ENCODE data around the gene GYS1. TPM values are rescaled to one million over a fixed set of nuclear protein-coding genes. Genes with fewer than 3 reads are reported as not detected.
"Not testable (repeated sequence)": the region's sequence is repeated elsewhere in the genome, so short reads cannot be mapped to it uniquely, and the experiment has no call there.

The GYS1 gene
- total and polyA plus RNA-seq, 2 of the 8 experiments (the other 6 are each of a cell fraction or from before 2014, with no cell fraction given) = 30.0 to 38.7 TPM

GRCh38 chr19:49042177-49042576, 49.1 kb upstream of the GYS1 start (continued):
- TF ChIP-seq E2F6 (IDR thresholded peaks at IDR 0.05) (no peak), RFX5 (IDR thresholded peaks at IDR 0.05; ENCODE audit: borderline replicate concordance, low read depth, low read length) (no peak)

- H3K23me2 ChIP-seq (ENCODE audit: low read depth, low read length); H3K79me1 ChIP-seq (ENCODE audit: low read depth, low read length); H4K20me1 ChIP-seq (replicated peaks in 1 of 2; ENCODE audit: control insufficient read depth in 1 of 2, insufficient read depth in 2 of 2, low read length in 2 of 2); H4K5ac ChIP-seq (ENCODE audit: insufficient read length, low read depth, low read length); H3K79me2 ChIP-seq (ENCODE audit: control insufficient read depth in 1 of 2, insufficient read depth in 2 of 2, low read length in 2 of 2); H2BK20ac ChIP-seq (ENCODE audit: low read length); H3K56ac ChIP-seq (replicated peaks; ENCODE audit: insufficient read length, low read depth, low read length); FAIRE-seq; H3K4ac ChIP-seq (replicated peaks; ENCODE audit: insufficient read length, low read depth, low read length); POLR2A ChIA-PET (ENCODE audit: partially characterized antibody); H3K18ac ChIP-seq (ENCODE audit: extremely low read depth, low read length); H2BK15ac ChIP-seq (ENCODE audit: low read length); H4K91ac ChIP-seq (replicated peaks; ENCODE audit: insufficient read length, low read length); H2BK5ac ChIP-seq (ENCODE audit: low read depth, low read length); H2BK12ac ChIP-seq (ENCODE audit: low read depth, low read length); H2AFZ ChIP-seq (ENCODE audit: low read length); H2BK120ac ChIP-seq (replicated peaks; ENCODE audit: low read depth, low read length); H3K27me3 ChIP-seq (replicated peaks in 1 of 4; ENCODE audit: control insufficient read depth in 3 of 4, extremely low read depth in 1 of 4, insufficient read depth in 3 of 4, low read length in 3 of 4); H3K9me3 ChIP-seq (ENCODE audit: insufficient read depth in 2 of 2, low read depth in 1 of 2, low read length in 1 of 2); H3K4me3 ChIP-seq (ENCODE audit: extremely low read depth in 1 of 4, insufficient read depth in 2 of 4, low read depth in 3 of 4, low read length in 4 of 4); H3K27ac ChIP-seq (ENCODE audit: low read depth, low read length); H3K14ac ChIP-seq (ENCODE audit: insufficient read length); H3K4me1 ChIP-seq (replicated peaks in 1 of 4; ENCODE audit: control insufficient read depth in 3 of 4, insufficient read depth in 4 of 4, low read length in 3 of 4); DNase-seq (ENCODE audit: low read depth in 1 of 2, low spot score in 2 of 2); H3K9ac ChIP-seq (replicated peaks in 1 of 4; ENCODE audit: extremely low read depth in 1 of 4, low read depth in 3 of 4, low read length in 3 of 4); H4K8ac ChIP-seq (ENCODE audit: extremely low read depth, insufficient read depth, low read length); H3K23ac ChIP-seq (ENCODE audit: insufficient read length); H3K4me2 ChIP-seq (ENCODE audit: insufficient read depth in 1 of 2, low read depth in 2 of 2, low read length in 2 of 2); H2AK5ac ChIP-seq (ENCODE audit: low read depth, low read length); H3K36me3 ChIP-seq (ENCODE audit: control insufficient read depth in 2 of 4, insufficient read depth in 4 of 4, low read length in 3 of 4): not testable (repeated sequence)
- WGBS, 2 experiments (ENCODE audit: extremely low coverage in 1 of 2, insufficient coverage in 1 of 2, insufficient read length in 1 of 2, insufficient replicate concordance in 2 of 2, low coverage in 1 of 2, low lambda C conversion rate in 2 of 2, missing lambda C conversion rate in 1 of 2) = 71% methylated on average over 6 of the region's 9 CpGs; no CpG with 5 or more reads in 1 of the 2 experiments
- CTCF ChIA-PET (ENCODE audit: partially characterized antibody) = interaction anchor here (1.0 kb wide), 1 partner anchor 74 kb away, joined by 4 read pairs; no protein-coding TSS in a partner anchor
Measured at GRCh38 chr19:49039736-49040135, 46.6 kb upstream of the GYS1 start.

Measured in H1 (cell line).